ENCODE results near the gene CAMTA2.
"Not testable (repeated sequence)": the region's sequence is repeated elsewhere in the genome, so short reads cannot be mapped to it uniquely, and the experiment has no call there.

The CAMTA2 gene

GRCh38 chr17:4934173-4934979, 53.1 kb downstream of the CAMTA2 start:
- DNase-seq (ENCODE audit: extremely low read depth, low read depth): no peak
- peak; percentile 28 for TF ChIP-seq CTCF (IDR thresholded peaks at IDR 0.05; ENCODE audit: low read depth, low read length)

- TF ChIP-seq CTCF (IDR thresholded peaks at IDR 0.05; ENCODE audit: low read depth, low read length): no peak
- no peak for DNase-seq (ENCODE audit: extremely low read depth, low read depth)
Observed at GRCh38 chr17:4933646-4934045, 53.8 kb downstream of the CAMTA2 start.

GRCh38 chr17:4932756-4933155, 54.7 kb downstream of the CAMTA2 start:
- no peak for TF ChIP-seq CTCF (IDR thresholded peaks at IDR 0.05; ENCODE audit: low read depth, low read length)
- no peak for DNase-seq (ENCODE audit: extremely low read depth, low read depth)

GRCh38 chr17:4931963-4932362, 55.5 kb downstream of the CAMTA2 start, which contains the start of gene GP1BA:
Gene GP1BA, plus strand, starts transcription at chr17:4932277. Its CDS starts 328 bp downstream, at chr17:4932605.
- TF ChIP-seq CTCF (IDR thresholded peaks at IDR 0.05; ENCODE audit: low read depth, low read length): no peak
- DNase-seq (ENCODE audit: extremely low read depth, low read depth): no peak

- DNase-seq (ENCODE audit: extremely low read depth, low read depth): no peak
- TF ChIP-seq CTCF (IDR thresholded peaks at IDR 0.05; ENCODE audit: low read depth, low read length): no peak
Observed at GRCh38 chr17:4928881-4929280, 58.6 kb downstream of the CAMTA2 start.

- DNase-seq (ENCODE audit: extremely low read depth, low read depth): not testable (repeated sequence)
Observed at GRCh38 chr17:4926577-4927335, 60.7 kb downstream of the CAMTA2 start.

- no peak for TF ChIP-seq CTCF (IDR thresholded peaks at IDR 0.05; ENCODE audit: low read depth, low read length)
- no peak for DNase-seq (ENCODE audit: extremely low read depth, low read depth)
Observed at GRCh38 chr17:4921320-4921719, 66.2 kb downstream of the CAMTA2 start.

Measured in AG09319 (cell line).